CD14-positive monocyte (primary cell): Measurements from ENCODE around the gene HIVEP3. TPM values are rescaled to one million over a fixed set of nuclear protein-coding genes. Genes with fewer than 3 reads are reported as not detected.

ENCODE experiments used
- DNase-seq, 3 donors: peaks; one replicate each; pipeline ENCODE4 v3.0.0-alpha.2; 2011 to 2022
- H2AFZ ChIP-seq: 2 replicates; pipeline ENCODE4 v1.6.0; 2012; ENCODE audit warnings: mild to moderate bottlenecking, low read depth, low read length, inconsistent platforms; ENCODE audit not compliant: insufficient read depth, poor library complexity, severe bottlenecking
- H3K27ac ChIP-seq, 2 donors: 1 replicate in 1 of 2; 2 replicates in 1 of 2; pipeline ENCODE4 v1.5.1; 2012 to 2013; ENCODE audit warnings: low read length in 2 of 2, control low read depth in 1 of 2, inconsistent platforms in 1 of 2, low read depth in 1 of 2, mild to moderate bottlenecking in 1 of 2
- H3K27me3 ChIP-seq, 2 donors: one replicate each; pipeline versions ENCODE4 v1.6.0 to v1.6.1; 2011 to 2013; ENCODE audit warnings: low read length in 2 of 2; ENCODE audit not compliant: control insufficient read depth in 2 of 2, insufficient read depth in 2 of 2
- H3K36me3 ChIP-seq, 2 donors: replicated peaks in 1 of 2; 1 replicate in 1 of 2; 2 replicates in 1 of 2; pipeline versions ENCODE4 v1.5.1 to v1.6.1; 2012 to 2013; ENCODE audit warnings: low read length in 2 of 2, control low read depth in 1 of 2, inconsistent platforms in 1 of 2, mild to moderate bottlenecking in 1 of 2; ENCODE audit not compliant: insufficient read depth in 2 of 2, control insufficient read depth in 1 of 2
- H3K4me1 ChIP-seq, 2 donors: 1 replicate in 1 of 2; 2 replicates in 1 of 2; pipeline versions ENCODE4 v1.5.1 to v1.6.1; 2012 to 2013; ENCODE audit warnings: low read length in 2 of 2, control low read depth in 1 of 2, inconsistent platforms in 1 of 2, mild to moderate bottlenecking in 1 of 2, moderate library complexity in 1 of 2; ENCODE audit not compliant: insufficient read depth in 2 of 2, control insufficient read depth in 1 of 2
- H3K4me2 ChIP-seq: replicated peaks from 2 replicates; pipeline ENCODE3; 2012; ENCODE audit warnings: low read length, moderate library complexity, mild to moderate bottlenecking; ENCODE audit not compliant: poor library complexity, severe bottlenecking; ENCODE audit errors: extremely low read depth
- H3K4me3 ChIP-seq, 3 experiments: fragments of 200-600 bp in 1 of 3; sonication (generic) in 1 of 3; replicated peaks in 1 of 3; 1 replicate in 2 of 3; 2 replicates in 1 of 3; pipeline ENCODE4 v1.5.1; 2011 to 2013; ENCODE audit warnings: low read length in 3 of 3, mild to moderate bottlenecking in 3 of 3, control low read depth in 2 of 3, low read depth in 2 of 3, inconsistent platforms in 1 of 3, moderate library complexity in 1 of 3
- H3K79me2 ChIP-seq: 2 replicates; pipeline ENCODE4 v1.6.0; 2012; ENCODE audit warnings: mild to moderate bottlenecking, control low read depth, inconsistent platforms, low read length, moderate library complexity; ENCODE audit not compliant: insufficient read depth
- H3K9ac ChIP-seq: 2 replicates; pipeline ENCODE4 v1.6.0; 2017; ENCODE audit warnings: low read length, mild to moderate bottlenecking; ENCODE audit not compliant: insufficient read depth, poor library complexity, severe bottlenecking
- H3K9me3 ChIP-seq, 2 donors: replicated peaks in 1 of 2; 1 replicate in 1 of 2; 2 replicates in 1 of 2; pipeline versions ENCODE4 v1.5.1 to v1.6.1; 2012 to 2013; ENCODE audit warnings: low read length in 2 of 2, control low read depth in 1 of 2; ENCODE audit not compliant: control insufficient read depth in 1 of 2, insufficient read depth in 1 of 2
- H4K20me1 ChIP-seq: 2 replicates; pipeline ENCODE4 v1.6.0; 2012; ENCODE audit warnings: mild to moderate bottlenecking, low read length, control low read depth, moderate library complexity; ENCODE audit not compliant: insufficient read depth
- H3K27ac Mint-ChIP-seq, 7 donors: one replicate each; pipeline ENCODE4 v1.8.0; 2020; ENCODE audit warnings: mild to moderate bottlenecking in 7 of 7, mixed read lengths in 7 of 7, moderate library complexity in 6 of 7, inconsistent platforms in 2 of 7
- H3K27me3 Mint-ChIP-seq, 3 donors: one replicate each; pipeline ENCODE4 v1.8.0; 2021 to 2022; ENCODE audit warnings: low read depth in 3 of 3, mild to moderate bottlenecking in 3 of 3, mixed read lengths in 3 of 3, moderate library complexity in 3 of 3, inconsistent platforms in 1 of 3
- H3K36me3 Mint-ChIP-seq, 2 donors: one replicate each; pipeline ENCODE4 v1.8.0; 2020; ENCODE audit warnings: mixed read lengths in 2 of 2, inconsistent platforms in 1 of 2, mild to moderate bottlenecking in 1 of 2
- H3K4me1 Mint-ChIP-seq: one replicate; pipeline ENCODE4 v1.8.0; 2020; ENCODE audit warnings: mild to moderate bottlenecking, mixed read lengths
- H3K4me3 Mint-ChIP-seq, 2 donors: one replicate each; pipeline ENCODE4 v1.8.0; 2020; ENCODE audit warnings: mild to moderate bottlenecking in 2 of 2, mixed read lengths in 2 of 2, moderate library complexity in 1 of 2
- H3K9me3 Mint-ChIP-seq, 7 donors: one replicate each; pipeline ENCODE4 v1.8.0; 2020 to 2022; ENCODE audit warnings: mixed read lengths in 7 of 7, mild to moderate bottlenecking in 6 of 7, moderate library complexity in 6 of 7, inconsistent platforms in 2 of 7
- WGBS: methylation state at CpG from one replicate; pipeline ENCODE4 v1.1.5; 2013; ENCODE audit warnings: missing lambda C conversion rate; ENCODE audit not compliant: insufficient coverage; 5-methylcytosine and 5-hydroxymethylcytosine counted together
- intact Hi-C, 2 donors: fragments of 100-400 bp; cut with micrococcal nuclease; formaldehyde crosslinking; loops; one replicate each; pipeline versions ENCODE4 v1.15.0 to v1.15.1; 2023
- polyA plus RNA-seq, 3 donors: library from polyadenylated mRNA; depleted of rRNA in 1 of 3; unstranded in 2 of 3; stranded (reverse) in 1 of 3; fragments of 300-500 nt in 2 of 3; fragments of >200 nt in 1 of 3; fragmentation: Illumina TruSeq in 2 of 3; gene quantifications; 1 replicate in 2 of 3; 2 replicates in 1 of 3; pipeline ENCODE4 v1.2.3, GENCODE V29; 2012 to 2021
- TF ChIP-seq, protein P1 (sequence below): fragments of 200-600 bp; IDR thresholded peaks from one replicate; pipeline ENCODE4 v1.8.0; 2022; ENCODE audit warnings: antibody characterized with exemption, mild to moderate bottlenecking

The HIVEP3 gene
- polyA plus RNA-seq, 3 donors, result 1.2 to 3.7 (median 1.8) TPM

DNA sequence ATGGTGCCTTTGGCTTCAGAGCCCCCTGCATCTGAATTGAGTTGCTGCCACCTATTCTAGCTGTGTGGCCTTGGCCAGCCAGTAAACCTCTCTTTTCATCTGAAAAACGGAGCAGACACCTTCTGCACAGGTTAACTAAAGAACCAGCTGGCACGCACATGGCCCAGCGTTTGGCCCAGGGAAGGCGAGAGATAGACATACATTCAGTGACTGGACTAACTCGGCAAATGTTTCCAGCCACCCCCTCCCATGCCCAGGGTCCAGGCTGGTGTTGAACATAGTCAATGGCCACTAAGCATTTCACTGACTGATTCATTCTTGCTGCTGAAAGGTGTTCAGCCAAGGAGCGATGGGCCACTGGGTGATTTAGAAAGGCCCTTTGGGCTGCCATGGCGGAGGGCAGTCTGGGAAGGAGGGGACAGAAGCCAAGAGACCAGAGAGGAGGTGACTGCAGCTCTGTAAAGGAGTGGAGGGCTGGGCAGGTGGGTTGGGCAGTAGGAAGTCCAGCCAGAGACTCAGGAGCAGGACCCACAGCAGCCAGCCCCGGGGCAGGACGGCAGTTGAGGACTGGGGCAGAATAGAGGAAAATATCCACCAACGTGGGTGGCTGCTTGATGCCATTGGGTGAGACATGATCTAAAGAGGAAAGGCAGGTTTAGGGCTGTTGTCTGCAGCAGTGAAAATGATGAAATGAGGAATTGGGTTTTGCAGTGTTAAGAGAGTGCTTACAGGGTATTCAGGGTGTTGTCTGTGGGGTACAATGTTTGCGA is 184.3 kb downstream of the HIVEP3 start:
- Histone ChIP-seq H3K27me3 (no peaks in the 10 kb centered on the region), H3K27ac (peak overlapping the region in 1 of 2 donors; percentile 51), H3K4me1 (peaks cover 94 to 99% of the 10 kb centered on the region in 2 donors), H3K79me2 (peaks cover 4% of the 10 kb centered on the region), H3K9ac (no peak overlapping the region), H4K20me1 (no peaks in the 10 kb centered on the region), H3K9me3 (peaks cover 0 to 4% of the 10 kb centered on the region in 2 donors), H3K4me3 (no peak overlapping the region), H2AFZ (no peak overlapping the region), H3K4me2 (peak overlapping the region; percentile 1), H3K36me3 (no peaks in the 10 kb centered on the region)
- Mint-ChIP-seq H3K36me3 (peaks cover 11 to 12% of the 10 kb centered on the region in 2 donors), H3K27me3 (peaks cover 0 to 8% (median 2%) of the 10 kb centered on the region in 3 donors), H3K4me3 (peak overlapping the region in 1 of 2 donors; percentile 1), H3K9me3 (peaks cover 0 to 14% (median 2%) of the 10 kb centered on the region in 7 donors), H3K4me1 (peaks cover 90% of the 10 kb centered on the region), H3K27ac (peak overlapping the region in 6 of 7 donors; percentile 31 to 81 (median 78))
- TF ChIP-seq, protein P1, sequence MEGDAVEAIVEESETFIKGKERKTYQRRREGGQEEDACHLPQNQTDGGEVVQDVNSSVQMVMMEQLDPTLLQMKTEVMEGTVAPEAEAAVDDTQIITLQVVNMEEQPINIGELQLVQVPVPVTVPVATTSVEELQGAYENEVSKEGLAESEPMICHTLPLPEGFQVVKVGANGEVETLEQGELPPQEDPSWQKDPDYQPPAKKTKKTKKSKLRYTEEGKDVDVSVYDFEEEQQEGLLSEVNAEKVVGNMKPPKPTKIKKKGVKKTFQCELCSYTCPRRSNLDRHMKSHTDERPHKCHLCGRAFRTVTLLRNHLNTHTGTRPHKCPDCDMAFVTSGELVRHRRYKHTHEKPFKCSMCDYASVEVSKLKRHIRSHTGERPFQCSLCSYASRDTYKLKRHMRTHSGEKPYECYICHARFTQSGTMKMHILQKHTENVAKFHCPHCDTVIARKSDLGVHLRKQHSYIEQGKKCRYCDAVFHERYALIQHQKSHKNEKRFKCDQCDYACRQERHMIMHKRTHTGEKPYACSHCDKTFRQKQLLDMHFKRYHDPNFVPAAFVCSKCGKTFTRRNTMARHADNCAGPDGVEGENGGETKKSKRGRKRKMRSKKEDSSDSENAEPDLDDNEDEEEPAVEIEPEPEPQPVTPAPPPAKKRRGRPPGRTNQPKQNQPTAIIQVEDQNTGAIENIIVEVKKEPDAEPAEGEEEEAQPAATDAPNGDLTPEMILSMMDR, result no peak
- intact Hi-C loops, result loop anchor here in 1 of 2 donors (5.0 kb wide), 1 partner anchor 68 kb away; no protein-coding TSS in a partner anchor
- DNase-seq, result peak in 1 of 3 donors; percentile 40
- WGBS, result 62% methylated on average over 9 of the region's 11 CpGs

DNA sequence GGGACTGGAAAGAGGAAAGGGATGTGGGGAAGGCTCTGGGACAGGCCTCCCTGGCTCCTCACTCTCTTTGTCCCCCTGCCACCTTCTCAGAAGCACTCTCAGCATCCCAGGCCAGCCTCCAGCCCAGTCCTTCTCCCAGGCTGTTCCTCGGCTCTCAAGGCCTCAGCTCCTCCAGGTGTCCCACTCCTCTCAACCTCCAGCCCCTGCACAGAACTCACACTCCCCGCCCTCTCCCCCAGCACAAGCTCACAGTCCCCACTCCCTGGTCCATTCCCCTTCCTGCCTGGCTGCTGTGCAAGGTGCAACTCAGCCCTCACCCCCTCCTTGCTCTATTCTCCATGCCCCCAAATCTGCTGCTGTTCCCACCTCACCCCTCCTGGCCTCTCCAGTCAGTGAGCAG is 185.0 kb downstream of the HIVEP3 start:
- Mint-ChIP-seq H3K4me3 (no peak overlapping the region), H3K9me3 (peaks cover 0 to 14% (median 2%) of the 10 kb centered on the region in 7 donors), H3K36me3 (peaks cover 12 to 15% of the 10 kb centered on the region in 2 donors), H3K4me1 (peaks cover 90% of the 10 kb centered on the region), H3K27ac (peak overlapping the region in 5 of 7 donors; percentile 14 to 67 (median 46)), H3K27me3 (peaks cover 0 to 8% (median 2%) of the 10 kb centered on the region in 3 donors)
- Histone ChIP-seq H3K79me2 (peaks cover 4% of the 10 kb centered on the region), H3K36me3 (no peaks in the 10 kb centered on the region), H3K4me2 (no peak overlapping the region), H3K9me3 (peaks cover 0 to 4% of the 10 kb centered on the region in 2 donors), H2AFZ (no peak overlapping the region), H3K27ac (no peak overlapping the region), H3K27me3 (no peaks in the 10 kb centered on the region), H3K4me1 (peaks cover 95 to 99% of the 10 kb centered on the region in 2 donors), H3K9ac (no peak overlapping the region), H4K20me1 (no peaks in the 10 kb centered on the region), H3K4me3 (no peak overlapping the region)
- intact Hi-C loops, result loop anchor here in 1 of 2 donors (5.0 kb wide), 1 partner anchor 69 kb away; no protein-coding TSS in a partner anchor
- WGBS, result 74% methylated on average over 2 of the region's 2 CpGs
- DNase-seq, result no peak
- TF ChIP-seq, protein P1, result no peak
